Tibial nerve (tissue), 3 donors: ENCODE data around the gene ENPP6.

Experiments
- POLR2A ChIP-seq, 2 donors: fragments of 450-650 bp; IDR thresholded peaks; one replicate each; pipeline ENCODE4 v1.6.1; 2017; ENCODE audit warnings: antibody characterized with exemption in 2 of 2, mild to moderate bottlenecking in 2 of 2, moderate library complexity in 2 of 2
- TF ChIP-seq, protein P1 (sequence below), 5 experiments: fragments of 200-600 bp in 3 of 5; fragments of 450-650 bp in 2 of 5; sonication (generic) in 3 of 5; IDR thresholded peaks; one replicate each; pipeline ENCODE4 v1.5.1; 2016 to 2019; ENCODE audit warnings: antibody characterized with exemption in 5 of 5, mild to moderate bottlenecking in 3 of 5, moderate library complexity in 2 of 5

DNA sequence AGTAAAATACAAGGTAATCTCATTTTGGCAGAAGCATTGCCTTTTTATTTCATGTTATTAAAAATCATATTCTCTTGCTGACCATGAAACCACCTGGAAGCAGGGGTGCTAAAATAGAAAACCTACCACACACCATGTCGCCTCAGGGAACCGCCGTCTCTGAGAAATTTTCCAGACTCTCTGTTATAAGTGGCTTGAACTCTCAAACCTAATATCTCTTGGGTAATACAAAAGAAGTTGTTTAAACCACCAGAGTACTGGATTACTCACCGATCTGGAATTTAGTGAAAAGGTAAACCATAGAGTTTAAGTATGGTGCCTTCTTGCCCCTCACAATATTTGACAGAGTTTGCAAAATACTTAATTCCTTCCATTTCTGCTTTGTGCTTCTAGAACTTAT is 27.7 kb downstream of the ENPP6 start:
- TF ChIP-seq, protein P1, sequence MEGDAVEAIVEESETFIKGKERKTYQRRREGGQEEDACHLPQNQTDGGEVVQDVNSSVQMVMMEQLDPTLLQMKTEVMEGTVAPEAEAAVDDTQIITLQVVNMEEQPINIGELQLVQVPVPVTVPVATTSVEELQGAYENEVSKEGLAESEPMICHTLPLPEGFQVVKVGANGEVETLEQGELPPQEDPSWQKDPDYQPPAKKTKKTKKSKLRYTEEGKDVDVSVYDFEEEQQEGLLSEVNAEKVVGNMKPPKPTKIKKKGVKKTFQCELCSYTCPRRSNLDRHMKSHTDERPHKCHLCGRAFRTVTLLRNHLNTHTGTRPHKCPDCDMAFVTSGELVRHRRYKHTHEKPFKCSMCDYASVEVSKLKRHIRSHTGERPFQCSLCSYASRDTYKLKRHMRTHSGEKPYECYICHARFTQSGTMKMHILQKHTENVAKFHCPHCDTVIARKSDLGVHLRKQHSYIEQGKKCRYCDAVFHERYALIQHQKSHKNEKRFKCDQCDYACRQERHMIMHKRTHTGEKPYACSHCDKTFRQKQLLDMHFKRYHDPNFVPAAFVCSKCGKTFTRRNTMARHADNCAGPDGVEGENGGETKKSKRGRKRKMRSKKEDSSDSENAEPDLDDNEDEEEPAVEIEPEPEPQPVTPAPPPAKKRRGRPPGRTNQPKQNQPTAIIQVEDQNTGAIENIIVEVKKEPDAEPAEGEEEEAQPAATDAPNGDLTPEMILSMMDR (IDR thresholded peaks at IDR 0.05), result no peak
- TF ChIP-seq POLR2A (IDR thresholded peaks at IDR 0.05), result no peak
